ENCODE measurements around the gene MREG. TPM values are rescaled to one million over a fixed set of nuclear protein-coding genes. Genes with fewer than 3 reads are reported as not detected.

The MREG gene
- total RNA-seq, 4 donors from 2014 or later: 31.7 to 41.0 (median 35.5) TPM

DNA sequence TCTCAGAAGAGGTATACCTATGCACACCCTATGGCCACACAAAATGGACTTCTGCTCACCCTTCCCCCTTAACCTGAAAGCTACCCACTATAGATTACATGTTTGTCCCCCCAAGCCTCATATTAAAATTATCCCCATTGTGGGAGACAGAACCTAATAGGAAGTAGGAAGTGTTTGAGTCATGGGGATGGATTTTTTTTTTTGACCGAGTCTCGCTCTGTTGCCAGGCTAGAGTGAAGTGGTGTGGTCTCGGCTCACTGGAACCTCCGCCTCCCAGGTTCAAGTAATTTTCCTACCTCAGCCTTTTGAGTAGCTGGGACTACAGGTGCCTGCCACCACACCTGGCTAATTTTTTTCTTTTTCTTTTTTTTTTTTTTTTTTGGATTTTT, 98.6 kb downstream of the MREG start:
- WGBS, 2 donors: 91 to 95% methylated on average over 4 of the region's 4 CpGs
- TF ChIP-seq CTCF (IDR thresholded peaks at IDR 0.05): no peak
- TF ChIP-seq POLR2A (IDR thresholded peaks at IDR 0.05): no peak
- intact Hi-C loops (cut with DNase I; ENCODE audit: low total_unique reads): loop anchor here (10.0 kb wide), 1 partner anchor 450 kb away; no protein-coding TSS in a partner anchor
- DNase-seq (ENCODE audit: low spot score in 2 of 2): no peak
- no peak overlapping the region for H3K4me3 ChIP-seq (ENCODE audit: low read depth, poor library complexity, severe bottlenecking)

GRCh38 chr2:215914054-215914776, 99.1 kb downstream of the MREG start:
- DNase-seq (ENCODE audit: low spot score in 2 of 2): no peak
- intact Hi-C loops (cut with DNase I; ENCODE audit: low total_unique reads): loop anchor here (10.0 kb wide), 1 partner anchor 449 kb away; no protein-coding TSS in a partner anchor
- H3K4me3 ChIP-seq (ENCODE audit: low read depth, poor library complexity, severe bottlenecking): no peak overlapping the region
- 93 to 94% methylated on average over 3 of the region's 3 CpGs for WGBS, 2 donors
- TF ChIP-seq POLR2A (IDR thresholded peaks at IDR 0.05) (no peak), CTCF (IDR thresholded peaks at IDR 0.05) (no peak)

GRCh38 chr2:215912299-215912842, 101.0 kb downstream of the MREG start:
- no peak for DNase-seq (ENCODE audit: low spot score in 2 of 2)
- 56 to 59% methylated on average over 6 of the region's 6 CpGs for WGBS, 2 donors
- TF ChIP-seq POLR2A (IDR thresholded peaks at IDR 0.05) (no peak), CTCF (IDR thresholded peaks at IDR 0.05) (no peak)
- H3K4me3 ChIP-seq (ENCODE audit: low read depth, poor library complexity, severe bottlenecking): no peak overlapping the region
- intact Hi-C loops (cut with DNase I; ENCODE audit: low total_unique reads): loop anchor here (1.0 to 10.0 kb wide), 2 partner anchors 25 to 448 kb away; no protein-coding TSS in a partner anchor

DNA sequence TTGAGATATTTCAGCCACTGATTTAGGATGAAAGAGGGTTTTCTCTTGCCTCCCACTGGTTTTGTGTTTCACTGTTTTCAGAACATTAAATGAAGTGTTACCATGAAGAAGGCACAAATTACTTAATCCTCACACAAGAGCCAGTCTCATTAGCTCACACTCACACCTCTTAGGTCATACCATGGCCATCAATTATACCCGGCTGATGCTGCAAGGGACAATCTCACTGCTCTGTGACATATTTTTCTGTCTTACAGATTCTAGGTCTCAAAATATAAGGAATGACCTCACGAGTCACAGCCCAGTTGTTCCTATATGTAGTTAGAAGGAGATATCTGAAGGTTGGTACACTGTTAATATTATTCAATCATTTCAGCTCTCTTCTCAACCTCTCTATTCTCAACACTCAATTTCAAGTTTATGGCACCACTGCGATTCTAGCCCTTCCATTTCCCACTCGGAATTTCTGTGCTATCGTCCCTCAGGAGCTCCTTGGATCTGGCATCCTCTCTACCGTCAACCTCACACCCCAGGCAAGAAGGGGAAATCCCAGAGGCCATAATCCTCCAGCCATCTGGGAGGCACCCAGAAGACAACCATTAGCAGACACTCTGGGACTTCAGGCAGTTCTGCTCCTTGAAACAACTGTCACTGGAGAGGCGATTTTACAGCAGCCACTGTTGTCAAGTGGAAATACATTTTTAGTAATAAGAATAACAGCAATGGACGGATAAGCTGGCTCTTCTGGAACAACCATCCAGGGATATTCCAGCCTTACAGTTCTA, 101.9 kb downstream of the MREG start:
- 85 to 86% methylated on average over 8 of the region's 8 CpGs for WGBS, 2 donors
- DNase-seq (ENCODE audit: low spot score in 2 of 2): no peak
- TF ChIP-seq POLR2A (IDR thresholded peaks at IDR 0.05): no peak
- TF ChIP-seq CTCF (IDR thresholded peaks at IDR 0.05): no peak

GRCh38 chr2:215910180-215910579, 103.2 kb downstream of the MREG start:
- DNase-seq (ENCODE audit: low spot score in 2 of 2): no peak
- no peak for TF ChIP-seq POLR2A (IDR thresholded peaks at IDR 0.05)
- no peak for TF ChIP-seq CTCF (IDR thresholded peaks at IDR 0.05)
- no peak overlapping the region for H3K4me3 ChIP-seq (ENCODE audit: low read depth, poor library complexity, severe bottlenecking)
- intact Hi-C loops (cut with DNase I; ENCODE audit: low total_unique reads): loop anchor here (10.0 kb wide), 1 partner anchor 445 kb away; no protein-coding TSS in a partner anchor

More for the DNA sequence above, 101.9 kb downstream of the MREG start:
- intact Hi-C loops (cut with DNase I; ENCODE audit: low total_unique reads): loop anchor here (1.0 to 10.0 kb wide), 2 partner anchors 26 to 447 kb away; no protein-coding TSS in a partner anchor
- H3K4me3 ChIP-seq (ENCODE audit: low read depth, poor library complexity, severe bottlenecking): no peak overlapping the region

All from lower leg skin (tissue), 4 donors.